IPS DF 4.7 (cell line): Measurements from ENCODE around the gene EPHB6.

Experiments used
- DNase-seq: peaks from one replicate; pipeline ENCODE4 v3.0.0-alpha.2; 2013; ENCODE audit warnings: low spot score; ENCODE audit errors: extremely low read depth

Gene EPHB6

GRCh38 chr7:142896151-142896550 lies 41.3 kb downstream of the EPHB6 start:
- no peak for DNase-seq

DNA sequence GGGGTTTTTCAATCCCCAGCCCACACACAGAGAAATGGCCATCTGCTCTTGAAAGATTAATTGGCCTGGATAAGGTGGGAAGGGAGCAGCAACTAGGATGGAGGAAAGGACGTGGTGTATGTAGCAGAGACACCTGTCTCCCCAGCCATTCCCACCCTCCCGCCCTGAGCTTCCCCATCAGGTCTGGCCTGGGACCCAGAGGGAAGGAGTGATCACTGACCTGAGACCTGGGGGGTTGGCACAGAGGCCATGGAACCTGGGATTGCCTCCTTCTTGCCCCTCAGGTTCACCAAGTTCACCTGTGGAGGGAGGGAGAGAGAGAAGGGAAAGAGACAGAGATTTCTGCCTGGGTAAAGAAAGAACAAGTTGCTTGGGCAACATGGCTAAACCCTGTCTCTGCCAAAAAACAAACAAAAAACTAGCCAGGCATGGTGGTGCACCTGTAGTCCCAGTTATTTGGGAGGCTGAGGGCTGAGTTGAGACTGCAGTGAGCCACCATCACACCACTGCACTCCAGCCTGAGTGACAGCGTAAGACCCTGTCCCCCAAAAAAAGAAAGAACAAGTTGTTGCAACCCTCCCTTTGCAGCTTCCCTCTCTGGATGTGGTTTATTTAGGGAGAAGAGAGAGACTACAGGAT lies 42.0 kb downstream of the EPHB6 start:
- DNase-seq, result no peak

DNA sequence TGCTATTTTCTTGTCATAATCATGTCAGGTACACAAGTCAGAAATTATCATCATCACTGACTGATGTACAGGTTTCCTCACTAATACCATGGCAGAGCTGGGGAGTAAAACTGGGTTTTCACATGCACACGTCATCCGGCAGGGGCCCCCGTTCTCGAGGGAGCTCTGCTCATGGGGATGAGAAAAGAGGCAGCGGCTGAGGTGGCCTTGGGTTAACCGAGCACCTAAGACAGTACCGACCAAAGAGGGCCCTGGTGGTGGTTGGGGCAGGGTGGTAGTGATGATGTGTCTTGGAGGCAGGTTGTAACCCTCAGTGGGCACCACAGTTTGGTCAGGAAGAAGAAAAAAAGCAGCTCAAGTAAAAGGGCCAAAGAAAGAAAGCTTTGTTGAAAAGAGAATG lies 42.8 kb downstream of the EPHB6 start:
- DNase-seq, result no peak

GRCh38 chr7:142898377-142899170 lies 43.7 kb downstream of the EPHB6 start:
- no peak for DNase-seq

- no peak for DNase-seq
Observed at GRCh38 chr7:142899661-142900060, 44.8 kb downstream of the EPHB6 start.

DNA sequence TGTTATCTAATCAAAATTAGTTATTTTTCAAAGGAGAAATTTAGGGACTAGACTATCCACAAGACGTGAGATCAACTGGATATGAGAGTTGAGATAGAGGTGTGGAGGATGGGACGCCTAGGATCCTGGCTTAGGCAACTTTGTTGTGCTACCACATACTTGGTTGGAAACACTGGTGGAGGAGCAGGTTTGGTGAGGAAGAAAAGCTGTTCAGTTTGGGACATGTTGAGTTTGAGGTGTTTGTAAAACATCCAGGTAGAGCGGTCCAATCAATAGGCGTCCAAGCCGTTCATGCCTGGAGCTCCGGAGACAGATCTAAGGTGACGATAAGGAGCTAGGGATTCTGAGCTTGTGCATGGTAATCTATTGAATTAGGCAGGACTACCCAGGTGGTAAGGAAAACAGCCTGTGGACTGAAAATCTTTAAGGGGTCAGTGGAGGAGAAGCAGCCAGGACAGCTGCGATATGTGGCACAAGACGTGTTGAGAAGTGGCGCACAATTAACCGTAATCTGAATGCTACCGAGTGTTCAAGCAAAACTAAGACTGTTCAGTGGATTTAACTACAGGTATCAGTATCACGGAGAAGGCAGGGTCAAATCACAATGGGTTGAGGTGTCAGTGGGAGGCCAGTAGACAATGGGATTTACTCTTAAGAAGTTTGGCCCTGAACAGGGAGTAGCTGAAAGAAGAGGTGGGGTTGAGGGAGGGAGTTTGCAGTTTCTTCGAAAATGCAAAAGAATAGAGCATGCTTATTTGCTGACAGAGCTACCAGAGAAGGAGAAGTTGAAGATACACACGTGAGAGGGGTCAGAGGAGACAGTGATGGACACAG lies 46.8 kb downstream of the EPHB6 start:
- DNase-seq, result no peak

GRCh38 chr7:142904128-142904527 lies 49.3 kb downstream of the EPHB6 start:
- DNase-seq, result no peak

DNA sequence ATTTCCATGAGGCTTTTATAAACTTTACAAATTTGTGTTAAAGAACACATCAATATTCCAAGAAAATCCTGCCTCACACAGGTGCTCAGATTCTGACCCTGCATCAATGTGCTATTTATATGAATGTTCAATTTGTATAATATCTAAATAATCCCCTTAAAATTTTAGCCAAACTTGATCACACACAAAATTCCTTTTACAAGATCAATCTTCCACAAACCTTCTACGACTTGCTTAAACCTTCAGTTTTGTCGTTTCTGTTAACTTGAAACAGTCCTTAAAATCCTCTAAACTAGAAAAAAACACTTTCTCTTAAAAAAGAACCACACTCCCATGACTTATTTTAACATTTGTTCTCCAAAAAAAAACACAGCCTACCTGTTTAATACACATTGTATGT lies 50.9 kb downstream of the EPHB6 start:
- no peak for DNase-seq

- no peak for DNase-seq
Observed at GRCh38 chr7:142906643-142907042, 51.8 kb downstream of the EPHB6 start.

- no peak for DNase-seq
Observed at GRCh38 chr7:142908290-142908689, 53.4 kb downstream of the EPHB6 start.

GRCh38 chr7:142908921-142909890 lies 54.3 kb downstream of the EPHB6 start:
- DNase-seq, result no peak

DNA sequence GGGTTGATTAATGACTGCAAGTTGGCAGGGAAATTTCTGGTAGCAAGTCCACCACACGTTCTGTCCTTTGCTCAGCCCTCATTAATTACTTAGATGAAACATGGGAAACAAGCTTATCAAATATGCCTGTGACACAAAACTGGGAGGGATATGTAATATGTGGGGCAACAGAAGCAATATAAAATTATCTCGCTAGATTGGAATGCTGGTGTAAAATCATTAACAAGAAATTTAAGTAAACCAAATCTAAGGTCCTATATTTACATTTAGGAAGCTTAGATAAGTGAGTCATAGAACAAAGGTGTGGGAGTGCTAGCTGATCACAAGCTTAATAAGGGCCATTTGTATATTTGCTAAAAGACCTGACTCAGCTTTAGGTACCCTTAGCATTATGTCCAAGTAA lies 55.2 kb downstream of the EPHB6 start:
- no peak for DNase-seq

DNA sequence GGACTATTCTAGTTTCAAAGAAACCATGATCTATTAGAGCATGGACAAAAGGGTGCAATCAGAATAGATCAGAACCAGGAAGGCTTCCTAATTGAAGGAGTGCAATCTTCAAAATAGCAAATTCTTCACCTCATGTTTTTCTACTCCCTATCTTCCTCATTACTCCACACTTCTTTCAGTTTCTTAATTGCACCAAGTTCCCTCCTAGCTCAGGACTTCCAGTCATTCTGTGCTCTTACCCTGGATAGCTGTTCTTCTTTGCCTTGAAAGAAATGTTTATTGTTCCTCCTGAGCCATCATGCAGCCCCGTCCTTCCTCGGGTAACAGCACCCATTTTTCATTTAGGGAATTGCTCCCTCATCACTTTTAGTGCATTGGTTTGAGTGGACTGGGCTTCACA lies 55.6 kb downstream of the EPHB6 start:
- DNase-seq, result no peak

DNA sequence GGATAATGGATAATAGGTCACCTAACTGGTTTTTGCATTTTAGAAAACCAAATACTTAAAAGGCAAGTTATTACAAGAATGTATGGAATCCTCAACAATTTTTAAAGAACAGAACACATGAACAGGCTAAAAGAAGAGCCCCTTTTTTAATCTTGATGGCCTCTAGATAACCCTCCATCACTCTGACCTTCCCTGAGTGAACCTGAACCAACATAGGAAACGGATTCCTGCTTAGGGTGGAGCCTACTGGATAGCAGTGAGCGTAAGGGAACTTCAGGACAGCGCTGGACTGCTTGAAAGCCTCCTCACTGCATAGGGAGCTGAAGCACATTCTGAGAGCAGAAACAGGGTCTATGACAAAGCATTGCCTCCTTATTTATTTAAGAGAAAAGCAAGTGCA lies 58.2 kb downstream of the EPHB6 start:
- DNase-seq, result no peak

DNA sequence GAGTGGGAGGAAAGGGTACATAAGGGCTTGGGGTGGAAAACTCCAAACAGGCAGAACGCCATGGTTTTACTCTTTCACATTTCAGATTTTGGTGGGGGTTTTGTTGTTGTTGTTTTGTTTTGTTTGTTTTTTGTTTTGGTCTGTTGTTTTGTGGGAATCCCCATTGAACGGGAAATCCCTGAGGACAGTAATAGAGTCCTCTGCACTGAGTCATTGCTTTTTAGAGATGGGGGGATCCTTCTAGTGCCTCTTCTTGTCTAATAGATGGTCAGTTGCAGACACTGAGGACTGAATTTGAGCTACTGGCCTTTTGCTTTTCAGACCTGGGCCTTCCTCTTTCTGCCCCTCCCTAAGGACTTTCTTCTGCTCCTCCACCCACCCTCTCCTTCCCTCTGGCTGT lies 58.7 kb downstream of the EPHB6 start:
- no peak for DNase-seq

DNA sequence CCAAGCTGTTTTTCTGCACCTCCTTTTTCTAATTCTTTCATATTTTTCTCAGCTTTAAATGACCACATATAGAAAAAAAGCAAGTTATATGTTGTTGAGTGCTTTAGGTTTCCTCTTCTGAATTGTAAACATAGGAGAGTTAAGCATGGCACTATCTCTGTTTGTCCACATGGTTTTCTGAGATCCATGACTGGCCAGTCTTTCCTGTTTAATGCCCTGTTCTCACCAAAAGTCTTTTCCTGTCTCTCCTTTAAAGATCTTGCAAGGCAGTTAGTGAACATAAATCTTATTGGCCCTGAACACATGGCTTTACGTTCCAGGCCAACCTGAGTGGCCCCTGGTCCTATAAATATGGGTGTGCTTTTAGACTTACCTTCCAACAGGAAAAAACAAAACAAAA lies 59.2 kb downstream of the EPHB6 start:
- DNase-seq, result no peak

DNA sequence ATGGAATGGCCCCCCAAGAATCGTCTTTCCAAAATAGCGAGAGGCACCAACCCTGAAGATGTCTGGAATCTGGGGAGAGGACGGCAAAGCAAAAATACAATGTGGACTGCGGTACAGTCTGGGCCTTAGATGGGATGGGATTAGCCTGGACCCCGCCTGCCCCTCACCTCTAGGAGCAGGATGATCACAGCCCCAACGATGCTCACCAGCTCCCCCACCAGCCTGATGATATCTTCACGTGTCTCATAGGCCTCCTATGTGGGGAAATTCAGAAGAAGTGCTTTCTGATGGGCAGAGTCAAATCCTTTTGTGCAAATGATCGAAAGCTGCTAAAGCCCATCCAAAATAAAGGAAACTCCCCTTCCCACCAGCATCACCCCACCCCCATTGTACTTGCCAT lies 60.4 kb downstream of the EPHB6 start:
- no peak for DNase-seq

DNA sequence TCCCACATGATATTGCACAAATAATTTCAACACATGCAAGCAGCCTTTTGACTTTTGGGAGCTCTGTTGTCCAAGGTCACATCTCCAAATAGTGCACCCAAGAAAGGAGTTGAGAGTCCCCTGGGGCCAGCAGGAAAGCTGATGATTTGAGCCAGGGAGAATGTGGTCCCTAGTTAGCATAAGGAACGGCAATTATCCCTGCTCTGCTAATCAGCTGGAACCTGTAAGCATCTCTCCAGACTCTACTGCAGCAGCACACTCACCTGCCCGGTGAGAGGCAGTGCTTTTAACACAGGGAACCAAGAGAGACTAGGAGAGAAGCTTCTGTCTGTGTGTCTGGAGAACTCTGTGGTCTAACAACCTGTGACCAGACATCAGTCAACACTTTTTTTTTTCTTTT lies 61.6 kb downstream of the EPHB6 start:
- DNase-seq, result no peak

GRCh38 chr7:142917447-142917846 lies 62.6 kb downstream of the EPHB6 start:
- no peak for DNase-seq

- DNase-seq, result no peak
Observed at GRCh38 chr7:142918901-142919300, 64.0 kb downstream of the EPHB6 start.

- no peak for DNase-seq
Observed at GRCh38 chr7:142919656-142920055, 64.8 kb downstream of the EPHB6 start.
